AG04450 (cell line): Measurements from ENCODE around the gene ZBTB20. TPM values are rescaled to one million over a fixed set of nuclear protein-coding genes. Genes with fewer than 3 reads are reported as not detected.

Experiments used
- CTCF ChIA-PET: fragments of 300-600, 350-600 bp; formaldehyde crosslinking; extraction: SDS; loops from one replicate; lab custom pipeline; 2022; ENCODE audit warnings: antibody characterized with exemption, inconsistent platforms; lab: Charles Lee
- POLR2A ChIA-PET: fragments of 350-600 bp; formaldehyde crosslinking; extraction: SDS; loops from one replicate; lab custom pipeline; 2021; ENCODE audit warnings: antibody characterized with exemption, inconsistent platforms; lab: Yijun Ruan, JAX
- DNase-seq: peaks from one replicate; pipeline ENCODE4 v3.0.0-alpha.2; 2011; ENCODE audit warnings: low read depth, low spot score
- H3K27ac ChIP-seq: one replicate; pipeline ENCODE4 v1.5.1; 2012; ENCODE audit warnings: low read depth, low read length, control low read depth
- H3K27me3 ChIP-seq: one replicate; pipeline ENCODE4 v1.6.0; 2012; ENCODE audit warnings: low read length; ENCODE audit not compliant: control insufficient read depth, insufficient read depth
- H3K4me3 ChIP-seq: 2 replicates; pipeline ENCODE4 v1.5.1; 2011; ENCODE audit warnings: mild to moderate bottlenecking, low read depth, low read length, control low read depth
- H3K9me3 ChIP-seq: 2 replicates; pipeline ENCODE4 v1.5.1; 2012; ENCODE audit warnings: low read length; ENCODE audit not compliant: control insufficient read depth, insufficient read depth
- polyA plus RNA-seq: library from polyadenylated mRNA; depleted of rRNA; stranded (reverse); fragments of >200 nt; gene quantifications from 2 replicates; pipeline ENCODE4 v1.2.3, GENCODE V29; 2011
- TF ChIP-seq, protein P1 (sequence below): IDR thresholded peaks from 2 replicates; pipeline ENCODE4 v1.5.1; 2011; ENCODE audit warnings: low read depth, low read length, control low read depth, inconsistent platforms

Gene ZBTB20
- polyA plus RNA-seq, 1 experiment: 3.0 TPM

DNA sequence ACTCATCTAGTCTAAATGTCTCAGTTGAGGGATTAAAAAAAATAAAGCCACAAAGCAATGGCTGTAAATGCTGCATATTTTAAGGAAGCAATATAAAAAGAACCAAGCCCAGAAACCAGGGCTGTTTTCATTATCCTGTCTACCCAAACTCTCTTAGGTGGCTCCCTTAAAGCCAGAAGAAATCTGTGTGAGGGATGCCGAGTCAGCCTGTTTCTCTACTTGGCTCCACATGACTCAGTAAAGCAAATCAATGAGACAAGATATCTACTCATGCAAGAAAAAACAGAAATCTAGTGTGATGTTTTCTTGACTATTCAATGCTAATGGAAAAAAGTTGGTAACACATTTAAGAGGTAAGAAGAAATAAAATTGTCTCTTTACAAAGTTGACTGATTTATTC lies 296.2 kb downstream of the ZBTB20 start:
- H3K27ac ChIP-seq: no peak overlapping the region
- CTCF ChIA-PET: no interaction called here
- H3K27me3 ChIP-seq: no peaks in the 10 kb centered on the region
- no peak overlapping the region for H3K4me3 ChIP-seq
- TF ChIP-seq, protein P1, sequence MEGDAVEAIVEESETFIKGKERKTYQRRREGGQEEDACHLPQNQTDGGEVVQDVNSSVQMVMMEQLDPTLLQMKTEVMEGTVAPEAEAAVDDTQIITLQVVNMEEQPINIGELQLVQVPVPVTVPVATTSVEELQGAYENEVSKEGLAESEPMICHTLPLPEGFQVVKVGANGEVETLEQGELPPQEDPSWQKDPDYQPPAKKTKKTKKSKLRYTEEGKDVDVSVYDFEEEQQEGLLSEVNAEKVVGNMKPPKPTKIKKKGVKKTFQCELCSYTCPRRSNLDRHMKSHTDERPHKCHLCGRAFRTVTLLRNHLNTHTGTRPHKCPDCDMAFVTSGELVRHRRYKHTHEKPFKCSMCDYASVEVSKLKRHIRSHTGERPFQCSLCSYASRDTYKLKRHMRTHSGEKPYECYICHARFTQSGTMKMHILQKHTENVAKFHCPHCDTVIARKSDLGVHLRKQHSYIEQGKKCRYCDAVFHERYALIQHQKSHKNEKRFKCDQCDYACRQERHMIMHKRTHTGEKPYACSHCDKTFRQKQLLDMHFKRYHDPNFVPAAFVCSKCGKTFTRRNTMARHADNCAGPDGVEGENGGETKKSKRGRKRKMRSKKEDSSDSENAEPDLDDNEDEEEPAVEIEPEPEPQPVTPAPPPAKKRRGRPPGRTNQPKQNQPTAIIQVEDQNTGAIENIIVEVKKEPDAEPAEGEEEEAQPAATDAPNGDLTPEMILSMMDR: no peak
- no peak for DNase-seq
- POLR2A ChIA-PET: no interaction called here
- no peaks in the 10 kb centered on the region for H3K9me3 ChIP-seq

DNA sequence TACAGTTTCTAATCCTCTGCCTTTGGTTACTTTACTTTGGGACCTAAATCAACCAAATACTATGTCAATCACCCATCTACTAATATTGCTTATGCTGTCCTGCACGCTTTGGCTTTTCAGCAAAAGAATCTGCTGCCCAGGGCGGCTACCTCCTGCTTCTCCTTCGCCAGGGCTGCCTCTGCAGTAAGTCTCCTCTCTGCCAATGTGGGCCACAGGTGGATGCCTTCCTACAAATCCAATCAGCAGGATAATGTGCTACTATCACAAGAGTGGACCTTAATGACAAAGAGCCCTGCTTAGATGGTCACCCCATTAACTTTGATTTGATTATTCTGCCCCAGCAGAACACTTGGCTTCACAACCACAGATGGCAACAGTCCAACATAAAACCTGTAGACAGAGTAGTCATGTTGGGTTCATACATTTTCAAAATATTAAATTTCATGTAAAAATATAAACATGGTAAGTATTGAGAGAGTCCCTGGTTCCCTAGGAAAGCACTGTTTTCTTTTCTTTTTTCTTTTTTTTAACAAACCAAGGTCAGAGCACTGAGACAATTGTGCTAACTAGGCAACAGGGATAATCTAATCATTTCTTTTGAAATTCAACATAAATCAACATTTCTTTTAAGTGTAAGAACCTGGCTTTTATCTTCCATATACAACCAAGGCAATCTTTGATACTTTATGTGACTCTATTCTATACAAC lies 298.3 kb downstream of the ZBTB20 start:
- TF ChIP-seq, protein P1: no peak
- CTCF ChIA-PET: no interaction called here
- H3K9me3 ChIP-seq: no peaks in the 10 kb centered on the region
- H3K27ac ChIP-seq: no peak overlapping the region
- POLR2A ChIA-PET: no interaction called here
- H3K4me3 ChIP-seq: no peak overlapping the region
- no peak for DNase-seq
- H3K27me3 ChIP-seq: no peaks in the 10 kb centered on the region

DNA sequence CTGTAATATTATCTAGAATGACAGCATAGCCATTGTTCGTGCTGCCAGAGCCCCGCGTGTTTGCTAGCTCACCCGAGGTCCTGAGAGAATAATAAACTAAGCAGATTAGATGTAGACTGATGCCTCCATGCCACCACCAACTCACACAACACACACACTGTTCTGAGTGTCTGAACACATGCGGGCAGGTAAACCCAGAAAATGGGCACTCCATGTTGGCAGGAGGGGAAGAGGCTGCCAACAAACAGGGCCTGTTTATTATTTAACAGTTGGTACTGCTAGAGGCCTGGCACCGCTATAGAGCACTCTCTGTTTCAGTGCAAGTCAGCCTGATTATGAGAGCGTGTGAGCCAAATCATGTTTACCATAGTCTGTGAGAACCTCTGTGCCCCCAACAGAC lies 299.0 kb downstream of the ZBTB20 start:
- Histone ChIP-seq H3K4me3 (no peak overlapping the region), H3K9me3 (no peaks in the 10 kb centered on the region), H3K27me3 (no peaks in the 10 kb centered on the region), H3K27ac (no peak overlapping the region)
- no peak for DNase-seq
- TF ChIP-seq, protein P1: no peak
- POLR2A ChIA-PET: no interaction called here
- CTCF ChIA-PET: no interaction called here

DNA sequence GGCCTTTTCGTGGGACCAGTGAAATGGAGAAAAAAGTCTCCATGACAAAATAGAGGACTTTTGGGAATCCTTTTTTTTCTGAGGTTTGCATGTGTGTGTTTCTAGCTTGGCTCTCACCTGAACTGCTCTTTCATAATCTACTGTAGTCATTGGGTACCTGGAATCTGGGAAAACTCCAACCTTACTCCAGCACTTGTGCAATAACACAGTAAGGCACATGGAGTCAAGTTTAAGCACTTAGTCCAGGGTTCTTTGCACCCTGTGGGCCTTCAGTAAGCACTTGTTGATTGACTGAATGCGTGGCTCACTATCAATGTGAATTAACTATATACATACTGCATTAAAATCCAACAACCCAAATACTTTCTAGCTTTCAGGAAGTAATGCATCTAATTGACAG lies 299.5 kb downstream of the ZBTB20 start:
- ChIA-PET POLR2A (no interaction called here), CTCF (no interaction called here)

DNA sequence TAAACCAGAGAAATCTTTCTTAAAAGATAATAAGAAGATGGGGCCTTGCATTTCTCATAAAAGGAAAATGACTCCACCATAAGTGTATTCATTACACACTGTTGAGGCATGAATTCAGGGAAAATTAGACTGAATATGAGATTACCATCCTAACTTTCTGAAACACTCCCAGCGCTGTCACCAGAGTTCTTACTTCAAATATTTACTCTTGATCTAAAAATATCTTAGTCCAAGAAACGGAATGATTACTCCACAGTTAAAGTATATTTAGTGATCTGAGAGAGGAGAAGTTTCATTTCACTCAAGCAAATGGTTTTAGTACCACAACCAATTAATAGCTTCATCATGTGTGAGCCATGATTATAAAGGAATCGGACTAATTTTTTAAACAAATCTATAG lies 300.3 kb downstream of the ZBTB20 start:
- H3K27me3 ChIP-seq: no peaks in the 10 kb centered on the region
- H3K9me3 ChIP-seq: no peaks in the 10 kb centered on the region
- POLR2A ChIA-PET: no interaction called here
- CTCF ChIA-PET: interaction anchor here (0.5 to 0.7 kb wide), 3 partner anchors 9 to 42 kb away, joined by 3 read pairs; no protein-coding TSS in a partner anchor
- TF ChIP-seq, protein P1: no peak
- H3K27ac ChIP-seq: no peak overlapping the region
- DNase-seq: peak; percentile 16
- no peak overlapping the region for H3K4me3 ChIP-seq

More for the DNA sequence above, 299.5 kb downstream of the ZBTB20 start:
- no peaks in the 10 kb centered on the region for H3K9me3 ChIP-seq
- TF ChIP-seq, protein P1: no peak
- no peak overlapping the region for H3K27ac ChIP-seq
- DNase-seq: no peak
- H3K27me3 ChIP-seq: no peaks in the 10 kb centered on the region
- no peak overlapping the region for H3K4me3 ChIP-seq
